AG08396 (cell line): ENCODE measurements around the gene EFNB1.

Experiments
- DNase-seq: peaks from one replicate; pipeline ENCODE4 v3.0.0; 2012; ENCODE audit warnings: low spot score, mixed read lengths

The EFNB1 gene

GRCh38 chrX:68827848-68828624 lies 785 bp upstream of the EFNB1 start:
- peak; percentile 75 for DNase-seq

- DNase-seq, result no peak
Measured at GRCh38 chrX:68829582-68830418, 979 bp downstream of the EFNB1 start.

GRCh38 chrX:68830419-68831404 lies 1.9 kb downstream of the EFNB1 start:
- no peak for DNase-seq

- DNase-seq, result no peak
Measured at GRCh38 chrX:68831405-68832100, 2.7 kb downstream of the EFNB1 start.

- DNase-seq, result peak; percentile 76
Measured at GRCh38 chrX:68832101-68832416, 3.2 kb downstream of the EFNB1 start.

GRCh38 chrX:68832516-68833447 lies 4.0 kb downstream of the EFNB1 start:
- no peak for DNase-seq

DNA sequence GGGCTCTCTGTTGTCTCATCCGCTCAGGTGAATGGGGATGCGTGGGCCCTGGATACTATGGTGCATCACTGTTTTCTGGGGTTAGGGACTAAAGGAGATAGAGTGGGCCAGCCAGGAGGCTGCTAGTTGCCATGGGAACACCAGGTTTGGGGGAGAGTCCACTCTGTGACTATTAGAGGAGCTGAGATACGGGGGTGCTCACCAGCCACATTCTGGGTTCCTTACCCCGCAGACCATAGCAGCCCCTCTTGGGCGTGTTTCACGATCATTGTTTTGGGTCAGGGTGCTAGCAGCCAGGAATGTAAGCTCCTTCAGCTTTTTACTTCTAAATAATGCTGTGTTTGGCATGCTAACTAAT lies 4.6 kb downstream of the EFNB1 start:
- no peak for DNase-seq

DNA sequence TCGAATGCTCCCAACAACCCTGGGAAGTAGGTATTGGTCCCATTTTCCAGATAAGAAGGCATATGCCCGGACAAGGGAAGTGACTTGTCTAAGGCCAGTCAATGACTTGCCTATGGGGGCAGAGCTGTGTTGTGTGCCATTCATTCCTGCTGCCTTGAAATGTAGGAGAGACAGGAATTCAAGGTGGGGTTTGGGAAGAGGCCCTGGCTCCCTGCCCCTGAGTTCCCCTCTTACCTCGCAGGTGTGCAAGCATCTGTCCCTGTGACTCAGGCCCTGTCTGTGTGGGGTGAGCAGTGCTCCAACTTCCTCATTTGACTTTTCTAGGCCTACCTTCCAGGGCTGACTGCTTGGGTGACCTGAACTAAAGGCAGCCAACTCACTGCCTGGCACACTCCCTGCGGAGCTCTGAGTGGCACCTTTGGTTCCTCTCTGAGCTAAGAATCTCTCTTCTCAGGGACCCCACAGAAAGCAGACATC lies 5.1 kb downstream of the EFNB1 start:
- DNase-seq, result no peak

DNA sequence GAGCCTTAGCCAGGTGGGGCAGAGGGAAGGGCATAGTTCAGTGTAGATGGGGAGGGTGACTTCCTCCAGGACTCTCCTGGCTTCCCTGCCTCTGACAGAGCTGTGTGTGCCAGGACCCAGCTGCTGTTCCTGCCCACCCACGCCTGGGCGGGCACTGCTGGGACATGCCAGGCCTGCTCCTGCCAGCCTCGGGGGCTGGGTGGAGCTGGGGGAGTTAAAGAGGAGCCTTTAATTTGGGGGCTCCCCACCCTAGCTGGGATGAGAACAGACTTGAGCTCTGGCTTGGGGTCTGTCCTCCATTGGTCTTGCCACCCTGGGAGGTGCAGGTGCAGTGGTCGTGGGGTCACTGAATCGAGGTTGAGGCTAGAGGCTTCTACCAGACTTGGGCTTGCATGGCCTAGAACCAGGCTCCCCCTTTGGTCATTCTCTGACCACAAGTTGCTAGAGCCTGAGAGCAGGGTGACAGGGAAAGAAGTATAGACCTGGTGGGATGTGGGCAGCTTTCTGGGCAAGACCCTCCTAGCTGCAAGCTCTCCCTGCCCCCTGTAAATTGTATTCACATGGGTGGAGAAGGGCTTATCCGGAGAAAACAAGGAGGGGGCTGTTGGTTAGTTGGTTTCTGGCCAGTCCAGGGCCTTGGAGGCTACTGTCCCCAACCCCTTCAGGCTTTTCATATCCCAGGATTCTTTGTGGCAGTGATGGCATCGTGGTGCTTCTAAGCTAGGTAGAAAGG lies 5.7 kb downstream of the EFNB1 start:
- DNase-seq, result no peak

- DNase-seq, result no peak
Measured at GRCh38 chrX:68835104-68835442, 6.3 kb downstream of the EFNB1 start.

DNA sequence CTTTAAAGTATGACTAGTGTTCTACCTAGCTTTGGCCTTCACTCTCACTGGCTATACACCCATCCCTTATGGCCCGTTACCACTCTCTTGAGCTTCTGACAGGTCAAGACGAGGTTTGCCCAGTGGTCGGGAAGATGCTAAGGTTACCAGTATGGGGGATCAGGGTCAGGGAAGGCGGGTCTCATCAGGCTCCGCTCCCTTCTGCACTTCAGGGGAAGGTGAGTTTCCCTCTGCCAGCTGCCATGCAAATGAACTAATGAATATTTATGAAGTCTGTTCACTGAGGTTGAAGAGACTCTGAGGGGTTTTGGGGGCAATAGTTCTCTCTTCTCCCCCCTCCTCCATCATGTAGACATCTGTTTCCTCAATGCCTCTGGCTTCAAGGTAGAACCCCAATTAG lies 6.6 kb downstream of the EFNB1 start:
- no peak for DNase-seq

DNA sequence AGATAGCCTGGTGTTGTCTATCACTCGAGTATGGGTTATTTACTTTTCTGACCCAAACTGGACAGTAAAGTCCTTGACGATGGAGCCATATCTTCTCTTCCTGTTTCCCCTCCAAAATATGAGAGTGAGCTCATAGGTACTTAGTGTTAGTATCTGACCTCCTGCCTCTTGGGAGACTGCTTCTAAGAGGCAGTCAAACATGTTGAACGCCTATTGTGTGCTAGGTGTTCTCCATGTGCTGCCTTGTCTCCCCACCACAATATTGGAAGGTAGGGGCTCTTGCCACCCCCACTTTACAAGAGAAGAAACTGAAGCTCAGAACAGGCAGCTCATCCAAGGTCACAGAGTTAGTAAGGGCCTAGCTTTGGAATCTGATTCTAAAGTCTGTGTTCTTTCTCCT lies 8.3 kb downstream of the EFNB1 start:
- no peak for DNase-seq

DNA sequence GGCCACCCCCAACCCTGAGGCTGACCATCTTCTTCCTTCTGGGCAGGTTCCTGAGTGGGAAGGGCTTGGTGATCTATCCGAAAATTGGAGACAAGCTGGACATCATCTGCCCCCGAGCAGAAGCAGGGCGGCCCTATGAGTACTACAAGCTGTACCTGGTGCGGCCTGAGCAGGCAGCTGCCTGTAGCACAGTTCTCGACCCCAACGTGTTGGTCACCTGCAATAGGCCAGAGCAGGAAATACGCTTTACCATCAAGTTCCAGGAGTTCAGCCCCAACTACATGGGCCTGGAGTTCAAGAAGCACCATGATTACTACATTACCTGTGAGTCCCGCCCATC lies 9.7 kb downstream of the EFNB1 start:
- DNase-seq, result no peak

GRCh38 chrX:68839771-68840170 lies 10.9 kb downstream of the EFNB1 start:
- DNase-seq, result no peak

DNA sequence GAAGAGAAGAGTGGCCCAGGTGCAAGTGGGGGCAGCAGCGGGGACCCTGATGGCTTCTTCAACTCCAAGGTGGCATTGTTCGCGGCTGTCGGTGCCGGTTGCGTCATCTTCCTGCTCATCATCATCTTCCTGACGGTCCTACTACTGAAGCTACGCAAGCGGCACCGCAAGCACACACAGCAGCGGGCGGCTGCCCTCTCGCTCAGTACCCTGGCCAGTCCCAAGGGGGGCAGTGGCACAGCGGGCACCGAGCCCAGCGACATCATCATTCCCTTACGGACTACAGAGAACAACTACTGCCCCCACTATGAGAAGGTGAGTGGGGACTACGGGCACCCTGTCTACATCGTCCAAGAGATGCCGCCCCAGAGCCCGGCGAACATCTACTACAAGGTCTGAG lies 11.4 kb downstream of the EFNB1 start:
- no peak for DNase-seq

- no peak for DNase-seq
Measured at GRCh38 chrX:68841251-68842049, 12.6 kb downstream of the EFNB1 start.

GRCh38 chrX:68842351-68842750 lies 13.5 kb downstream of the EFNB1 start:
- no peak for DNase-seq

- no peak for DNase-seq
Measured at GRCh38 chrX:68842781-68843581, 14.2 kb downstream of the EFNB1 start.
